Subcutaneous adipose tissue (tissue), 4 donors: ENCODE data around the gene NOD2. TPM values are rescaled to one million over a fixed set of nuclear protein-coding genes. Genes with fewer than 3 reads are reported as not detected.

ENCODE experiments used
- total RNA-seq, 4 donors: library from RNA; depleted of rRNA; stranded (reverse); fragments of >200 nt; gene quantifications; one replicate each; pipeline ENCODE4 v1.1.0, GENCODE V29; 2016
- TF ChIP-seq, protein P1 (sequence below): fragments of 450-650 bp; IDR thresholded peaks from one replicate; pipeline ENCODE4 v1.5.1; 2016; ENCODE audit warnings: low read depth, mild to moderate bottlenecking, control low read depth, antibody characterized with exemption, moderate library complexity

NOD2 gene
- total RNA-seq, 4 donors from 2014 or later: 0.94 to 10.2 (median 3.1) TPM

DNA sequence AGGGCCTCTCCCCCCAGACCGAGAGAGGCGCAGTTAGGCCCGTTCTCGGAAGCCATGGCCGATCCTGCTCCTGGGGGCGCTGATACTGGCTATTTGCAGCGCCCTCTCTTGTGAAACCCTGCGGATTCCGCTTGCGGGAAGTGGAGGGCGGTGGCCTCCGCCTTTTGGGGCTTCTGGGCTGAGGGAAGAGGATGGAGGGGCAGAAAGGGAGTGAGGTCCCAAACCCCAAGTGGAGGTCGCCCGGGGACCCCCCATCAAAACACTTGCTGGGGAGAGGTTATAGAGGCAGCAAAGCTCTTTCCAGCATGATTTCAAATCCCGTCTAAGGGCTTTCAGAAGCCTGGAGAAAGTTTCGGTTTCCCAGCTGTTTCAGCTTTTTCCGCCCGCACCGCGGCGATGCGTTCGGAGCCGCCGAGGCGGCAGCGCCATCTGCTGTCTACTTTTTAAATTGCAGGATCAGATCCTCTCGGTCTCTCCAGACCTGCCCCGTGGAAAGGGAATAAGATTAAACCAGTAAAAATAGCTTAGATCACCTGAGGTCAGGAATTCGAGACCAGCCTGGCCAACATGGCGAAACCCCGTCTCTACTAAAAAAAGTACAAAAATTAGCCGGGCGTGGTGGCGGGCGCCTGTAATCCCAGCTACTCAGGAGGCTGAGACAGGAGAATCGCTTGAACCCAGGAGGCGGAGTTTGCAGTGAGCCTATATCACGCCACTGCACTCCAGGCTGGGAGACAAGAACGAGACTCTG, 28.1 kb upstream of the NOD2 start:
- TF ChIP-seq, protein P1, sequence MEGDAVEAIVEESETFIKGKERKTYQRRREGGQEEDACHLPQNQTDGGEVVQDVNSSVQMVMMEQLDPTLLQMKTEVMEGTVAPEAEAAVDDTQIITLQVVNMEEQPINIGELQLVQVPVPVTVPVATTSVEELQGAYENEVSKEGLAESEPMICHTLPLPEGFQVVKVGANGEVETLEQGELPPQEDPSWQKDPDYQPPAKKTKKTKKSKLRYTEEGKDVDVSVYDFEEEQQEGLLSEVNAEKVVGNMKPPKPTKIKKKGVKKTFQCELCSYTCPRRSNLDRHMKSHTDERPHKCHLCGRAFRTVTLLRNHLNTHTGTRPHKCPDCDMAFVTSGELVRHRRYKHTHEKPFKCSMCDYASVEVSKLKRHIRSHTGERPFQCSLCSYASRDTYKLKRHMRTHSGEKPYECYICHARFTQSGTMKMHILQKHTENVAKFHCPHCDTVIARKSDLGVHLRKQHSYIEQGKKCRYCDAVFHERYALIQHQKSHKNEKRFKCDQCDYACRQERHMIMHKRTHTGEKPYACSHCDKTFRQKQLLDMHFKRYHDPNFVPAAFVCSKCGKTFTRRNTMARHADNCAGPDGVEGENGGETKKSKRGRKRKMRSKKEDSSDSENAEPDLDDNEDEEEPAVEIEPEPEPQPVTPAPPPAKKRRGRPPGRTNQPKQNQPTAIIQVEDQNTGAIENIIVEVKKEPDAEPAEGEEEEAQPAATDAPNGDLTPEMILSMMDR: no peak

DNA sequence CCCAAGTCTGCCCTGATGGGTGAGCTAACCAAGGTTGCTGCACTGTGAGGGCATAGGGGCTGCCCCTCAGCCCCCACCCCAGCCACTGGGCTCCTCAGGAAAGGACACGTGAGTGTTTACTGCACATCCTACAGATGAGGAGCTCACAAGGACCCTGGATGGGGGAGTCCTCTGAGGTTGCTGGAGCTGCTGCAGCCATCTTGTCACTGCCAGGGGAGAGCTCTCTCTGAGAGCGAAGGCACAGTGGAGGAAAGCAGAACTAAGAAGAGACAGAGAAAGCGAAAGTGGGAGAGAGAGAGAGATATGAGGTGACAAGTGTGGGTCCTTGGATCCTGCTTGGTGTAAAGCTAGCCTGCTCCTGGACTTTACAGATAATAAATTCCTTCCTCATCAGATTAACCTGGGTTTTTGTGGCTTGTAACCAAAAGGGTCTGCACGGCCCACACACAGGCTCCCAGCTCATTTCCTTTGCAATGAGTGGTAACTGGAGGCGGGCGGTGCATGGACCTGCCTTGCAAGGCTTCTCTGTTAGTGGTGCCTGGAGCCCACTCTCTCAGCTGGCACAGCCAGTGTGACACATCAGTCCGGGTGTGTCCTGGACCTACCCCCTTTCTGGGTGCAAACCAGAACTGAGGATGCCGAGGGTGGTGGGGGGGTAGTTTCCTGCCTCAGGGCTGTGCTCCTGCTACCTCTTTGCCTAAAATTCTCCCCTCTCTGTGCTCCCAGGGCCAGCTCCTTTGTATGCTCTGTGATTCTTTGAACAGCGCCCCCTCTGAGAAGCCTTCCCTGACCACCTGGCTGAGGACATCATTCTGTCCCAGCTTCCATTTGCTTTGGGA, 26.5 kb upstream of the NOD2 start:
- TF ChIP-seq, protein P1: no peak

DNA sequence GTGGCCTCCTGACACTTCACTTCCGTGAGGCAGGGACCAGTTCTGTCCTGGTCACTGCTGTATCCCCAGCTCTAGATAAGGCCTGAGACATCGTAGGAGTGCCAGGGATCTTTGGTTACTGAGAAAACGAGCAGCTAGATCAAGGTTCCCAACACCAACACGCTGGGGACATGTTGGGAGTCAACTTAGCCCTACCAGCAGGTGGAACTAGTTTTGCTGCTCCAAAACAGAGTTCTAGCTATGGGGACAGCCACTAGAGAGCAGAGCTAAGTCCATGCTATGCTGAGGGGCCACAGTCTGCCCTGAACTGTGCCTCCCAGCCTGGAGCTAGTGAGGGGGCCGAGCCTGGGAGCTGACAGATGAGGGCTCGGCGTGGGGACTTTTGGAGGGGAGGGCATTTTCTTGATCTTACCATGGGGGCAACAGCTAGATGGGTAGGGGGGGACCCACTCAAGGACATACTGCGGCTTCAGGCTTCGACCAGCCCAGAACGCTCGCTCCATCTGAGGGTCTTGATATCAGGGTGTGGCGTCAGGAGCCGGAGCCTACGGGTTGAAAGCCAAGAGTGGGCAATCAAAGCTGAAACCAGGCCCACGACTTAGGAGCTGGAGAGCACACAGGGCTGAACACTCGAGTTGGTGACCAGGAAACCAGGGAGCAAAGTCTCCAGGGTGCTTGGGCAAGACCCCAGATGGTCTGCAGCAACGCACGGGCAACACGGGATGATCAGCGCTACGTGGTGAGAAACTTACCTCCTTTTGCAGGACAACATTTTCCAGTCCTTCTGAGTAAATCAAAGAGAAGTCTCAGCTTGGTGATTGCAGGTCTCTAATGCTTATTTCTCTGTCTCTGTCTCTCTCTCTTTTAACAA, 25.7 kb upstream of the NOD2 start:
- TF ChIP-seq, protein P1: no peak

DNA sequence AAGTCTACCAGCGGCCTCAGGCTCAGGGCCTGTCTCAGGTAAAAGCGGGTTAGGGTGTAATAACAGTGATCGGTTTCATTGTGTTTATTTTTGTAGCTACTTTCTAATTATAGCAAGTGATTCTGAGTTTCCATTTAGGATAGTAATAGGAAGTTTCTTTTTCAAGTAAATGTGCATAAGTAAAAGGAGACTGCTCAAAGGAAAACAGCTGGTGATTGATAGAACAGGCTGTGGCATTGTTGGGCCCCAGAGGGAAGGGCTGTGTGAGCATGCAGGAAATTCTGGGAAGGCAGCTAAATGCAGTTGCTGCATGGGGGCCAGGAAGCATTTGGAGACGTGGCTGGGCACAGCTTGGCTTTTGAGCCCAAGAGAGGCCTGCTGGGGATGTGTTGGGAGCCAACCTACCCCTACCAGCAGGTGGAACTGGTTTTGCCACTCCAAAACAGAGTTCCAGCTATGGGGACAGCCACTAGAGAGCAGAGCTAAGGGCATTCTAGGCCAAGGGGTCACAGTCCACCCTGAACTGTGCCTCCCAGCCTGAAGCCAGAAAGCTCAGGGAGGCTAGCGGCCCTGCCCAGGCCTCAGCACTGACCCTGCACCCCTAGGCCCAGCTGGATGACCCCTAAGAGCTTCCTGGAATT, 24.9 kb upstream of the NOD2 start:
- TF ChIP-seq, protein P1: no peak

DNA sequence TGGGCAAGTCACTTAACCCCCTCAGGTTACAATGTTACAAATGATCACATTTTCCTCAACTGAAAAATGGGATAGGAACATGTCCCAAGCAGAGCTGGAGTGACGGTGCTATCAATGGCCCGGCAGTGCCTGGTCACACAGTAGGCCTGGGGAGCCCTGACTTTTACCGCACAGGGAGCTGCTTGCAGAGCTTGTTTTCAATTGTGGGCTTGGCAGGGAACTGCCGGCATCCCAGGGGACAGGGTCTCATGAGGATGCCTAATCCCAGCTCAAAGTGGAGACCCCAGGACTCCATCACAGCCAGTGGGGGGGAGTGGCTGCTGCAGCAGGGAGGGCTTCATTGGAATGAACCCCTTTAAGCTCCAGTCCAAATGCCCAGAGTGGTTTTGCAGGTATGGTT, 23.7 kb upstream of the NOD2 start:
- TF ChIP-seq, protein P1: no peak

DNA sequence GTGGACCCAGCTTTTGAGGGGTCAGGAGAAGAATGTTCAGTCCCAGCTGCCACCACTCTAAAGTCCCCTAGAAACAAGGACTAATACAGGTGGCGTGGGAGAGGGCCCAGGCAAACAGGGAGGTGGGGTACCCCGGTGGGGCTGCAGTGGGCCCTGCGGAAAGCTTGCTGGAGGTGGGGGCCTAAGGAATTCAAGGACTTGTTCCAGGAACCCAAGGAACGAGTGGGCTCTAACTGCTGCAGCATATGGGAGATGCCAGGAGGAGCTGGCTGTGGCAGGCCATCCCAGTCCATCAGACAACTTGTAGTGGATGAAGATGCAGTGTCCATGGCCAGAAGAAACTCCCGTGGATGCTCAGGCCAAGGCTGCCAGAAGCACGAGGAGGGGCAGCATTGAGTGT, 22.9 kb upstream of the NOD2 start:
- TF ChIP-seq, protein P1: no peak
